Measurements from ENCODE around the gene AGPAT3. TPM values are rescaled to one million over a fixed set of nuclear protein-coding genes. Genes with fewer than 3 reads are reported as not detected.
A peak's percentile ranks its signal among the peaks of the same experiment; 100 is the strongest.

Gene AGPAT3
- total RNA-seq, 6 donors from 2014 or later: 55.0 to 102 (median 70.0) TPM

- H3K4me1 ChIP-seq: peaks cover 30 to 56% (median 33%) of the 10 kb centered on the region in 4 donors
- TF ChIP-seq POLR2AphosphoS5 (IDR thresholded peaks at IDR 0.05): no peak
- TF ChIP-seq CTCF (IDR thresholded peaks at IDR 0.05): no peak
- no peak for TF ChIP-seq POLR2A (IDR thresholded peaks at IDR 0.05)
- no peak for TF ChIP-seq EP300 (IDR thresholded peaks at IDR 0.05)
- H3K27me3 ChIP-seq: no peaks in the 10 kb centered on the region
- H3K4me3 ChIP-seq: no peak overlapping the region
- peaks cover 0 to 10% (median 2%) of the 10 kb centered on the region in 4 donors for H3K36me3 ChIP-seq
- DNase-seq (no peak), ATAC-seq (ENCODE audit: low FRiP score in 2 of 2) (no peak)
- 86 to 88% methylated on average over 6 of the region's 6 CpGs for WGBS, 2 donors
- H3K9me3 ChIP-seq: no peaks in the 10 kb centered on the region
- H3K27ac ChIP-seq: no peak overlapping the region
Observed at GRCh38 chr21:43881283-43881682, 16.3 kb downstream of the AGPAT3 start.

- ATAC-seq (ENCODE audit: low FRiP score in 2 of 2) (no peak), DNase-seq (no peak)
- H3K9me3 ChIP-seq: no peaks in the 10 kb centered on the region
- H3K4me3 ChIP-seq: no peak overlapping the region
- peaks cover 30 to 56% (median 33%) of the 10 kb centered on the region in 4 donors for H3K4me1 ChIP-seq
- TF ChIP-seq CTCF (IDR thresholded peaks at IDR 0.05): no peak
- TF ChIP-seq EP300 (IDR thresholded peaks at IDR 0.05): no peak
- no peak for TF ChIP-seq POLR2AphosphoS5 (IDR thresholded peaks at IDR 0.05)
- TF ChIP-seq POLR2A (IDR thresholded peaks at IDR 0.05): no peak
- peaks cover 0 to 10% (median 2%) of the 10 kb centered on the region in 4 donors for H3K36me3 ChIP-seq
- H3K27me3 ChIP-seq: no peaks in the 10 kb centered on the region
- no peak overlapping the region for H3K27ac ChIP-seq
- 96 to 99% methylated on average over 6 to 8 of the region's 8 CpGs for WGBS, 2 donors
Observed at GRCh38 chr21:43881935-43882334, 16.9 kb downstream of the AGPAT3 start.

GRCh38 chr21:43882952-43883545 is 18.0 kb downstream of the AGPAT3 start:
- peaks cover 0 to 8% (median 1%) of the 10 kb centered on the region in 4 donors for H3K36me3 ChIP-seq
- no peak overlapping the region for H3K4me3 ChIP-seq
- TF ChIP-seq CTCF (IDR thresholded peaks at IDR 0.05) (no peak), EP300 (IDR thresholded peaks at IDR 0.05) (no peak), POLR2A (IDR thresholded peaks at IDR 0.05) (no peak), POLR2AphosphoS5 (IDR thresholded peaks at IDR 0.05) (no peak)
- no peaks in the 10 kb centered on the region for H3K9me3 ChIP-seq
- WGBS, 2 donors: 93 to 96% methylated on average over 10 to 11 of the region's 11 CpGs
- ATAC-seq (ENCODE audit: low FRiP score in 2 of 2): no peak
- DNase-seq: no peak
- H3K4me1 ChIP-seq: peaks cover 30 to 56% (median 33%) of the 10 kb centered on the region in 4 donors
- H3K27ac ChIP-seq: peak overlapping the region in 2 of 4 donors; percentile 79 to 80
- H3K27me3 ChIP-seq: no peaks in the 10 kb centered on the region

GRCh38 chr21:43884012-43884860 is 19.2 kb downstream of the AGPAT3 start:
- Histone ChIP-seq H3K36me3 (no peaks in the 10 kb centered on the region), H3K4me1 (peaks cover 30 to 56% (median 33%) of the 10 kb centered on the region in 4 donors), H3K27me3 (no peaks in the 10 kb centered on the region), H3K27ac (peak overlapping the region; percentile 53 to 80 (median 74)), H3K4me3 (no peak overlapping the region), H3K9me3 (no peaks in the 10 kb centered on the region)
- TF ChIP-seq EP300 (IDR thresholded peaks at IDR 0.05) (no peak), POLR2A (IDR thresholded peaks at IDR 0.05) (no peak), CTCF (IDR thresholded peaks at IDR 0.05) (no peak), POLR2AphosphoS5 (IDR thresholded peaks at IDR 0.05) (no peak)
- peak; percentile 33 to 68 for ATAC-seq (ENCODE audit: low FRiP score in 2 of 2)
- peak; percentile 57 to 63 for DNase-seq
- 21 to 26% methylated on average over 7 to 15 of the region's 16 CpGs for WGBS, 2 donors

Data from upper lobe of left lung (tissue), 6 donors.